GM12892 (cell line): ENCODE measurements around the gene NEDD8.

Experiments used
- POLR2A ChIP-seq: IDR thresholded peaks from 2 replicates; pipeline ENCODE4 v1.6.1; 2011; ENCODE audit warnings: low read depth, low read length, control low read depth
- POLR2AphosphoS5 ChIP-seq: IDR thresholded peaks from 2 replicates; pipeline ENCODE4 v1.6.1; 2011; ENCODE audit warnings: low read depth, low read length, control low read depth
- TAF1 ChIP-seq: IDR thresholded peaks from 2 replicates; pipeline ENCODE4 v1.6.1; 2011; ENCODE audit warnings: low read depth, mild to moderate bottlenecking, control low read depth, low read length, borderline replicate concordance

DNA sequence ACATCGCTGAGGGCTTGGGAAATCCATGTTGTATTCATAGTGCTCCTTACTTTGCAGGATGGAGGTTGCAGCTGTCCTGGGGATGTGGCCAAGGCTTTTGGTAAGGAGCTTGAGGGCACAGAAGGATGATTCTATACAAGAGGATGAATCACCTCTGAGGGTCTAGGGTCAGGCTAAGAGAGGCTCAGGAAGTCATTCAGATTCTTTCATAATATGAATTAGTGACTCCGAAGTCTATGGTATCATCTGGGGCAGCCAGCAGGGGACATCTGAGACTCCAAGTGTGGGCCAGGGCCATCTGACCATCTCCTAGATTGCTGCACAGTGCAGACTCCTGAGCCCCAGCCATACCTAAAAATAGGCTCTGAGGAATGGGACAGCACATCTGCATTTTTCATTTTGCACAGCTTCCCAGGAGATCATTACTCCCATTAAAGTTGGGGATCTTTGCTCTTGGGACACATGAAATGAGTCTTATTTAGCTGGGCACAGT lies 5.3 kb upstream of the NEDD8 start:
- TF ChIP-seq POLR2A, result no peak; the same call in 1 of the 2 replicates
- TF ChIP-seq TAF1, result no peak
- TF ChIP-seq POLR2AphosphoS5, result no peak; the same call in 1 of the 2 replicates
